Transverse colon (tissue), 4 donors: Measurements from ENCODE around the gene TECPR2. TPM values are rescaled to one million over a fixed set of nuclear protein-coding genes. Genes with fewer than 3 reads are reported as not detected.

Experiments used
- DNase-seq: peaks from one replicate; pipeline ENCODE4 v3.0.0-alpha.2; 2019
- H3K27ac ChIP-seq, 4 donors: fragments of 200-600 bp; sonication (generic); 2 replicates each; pipeline ENCODE4 v1.5.1; 2016 to 2018; ENCODE audit warnings: inconsistent platforms in 4 of 4
- H3K27me3 ChIP-seq: fragments of 200-600 bp; sonication (generic); 2 replicates; pipeline ENCODE4 v1.5.1; 2017; ENCODE audit warnings: inconsistent platforms
- H3K36me3 ChIP-seq, 4 donors: fragments of 200-600 bp; sonication (generic); 2 replicates each; pipeline ENCODE4 v1.5.1; 2017 to 2019; ENCODE audit warnings: inconsistent platforms in 4 of 4
- H3K4me1 ChIP-seq, 4 donors: fragments of 200-600 bp; sonication (generic); 2 replicates each; pipeline ENCODE4 v1.5.1; 2017 to 2020; ENCODE audit warnings: inconsistent platforms in 4 of 4
- H3K4me3 ChIP-seq, 4 donors: fragments of 200-600 bp; sonication (generic); 1 replicate in 1 of 4; 2 replicates in 3 of 4; pipeline versions ENCODE4 v1.5.1 to v1.6.1; 2017 to 2019; ENCODE audit warnings: inconsistent platforms in 4 of 4
- H3K9me3 ChIP-seq, 2 donors: fragments of 200-600 bp; sonication (generic); 2 replicates each; pipeline ENCODE4 v1.5.1; 2017 to 2019; ENCODE audit warnings: inconsistent platforms in 2 of 2
- CTCF ChIP-seq, 5 experiments: fragments of 200-600 bp in 3 of 5; fragments of 450-650 bp in 2 of 5; sonication (generic) in 3 of 5; IDR thresholded peaks; 1 replicate in 2 of 5; 2 replicates in 3 of 5; pipeline ENCODE4 v1.5.1; 2016 to 2017; ENCODE audit warnings: antibody characterized with exemption in 5 of 5, inconsistent platforms in 3 of 5, mild to moderate bottlenecking in 2 of 5, moderate library complexity in 1 of 5
- EP300 ChIP-seq: sonication (generic); formaldehyde crosslinking; IDR thresholded peaks from one replicate; pipeline ENCODE4 v1.6.1; 2017; ENCODE audit warnings: antibody characterized with exemption, low read depth
- POLR2A ChIP-seq: fragments of 450-650 bp; IDR thresholded peaks from one replicate; pipeline ENCODE4 v1.6.1; 2016; ENCODE audit warnings: antibody characterized with exemption, mild to moderate bottlenecking, moderate library complexity
- POLR2AphosphoS5 ChIP-seq, 3 donors: sonication (generic); formaldehyde crosslinking; IDR thresholded peaks; one replicate each; pipeline ENCODE4 v1.6.1; 2016; ENCODE audit warnings: antibody characterized with exemption in 3 of 3
- WGBS, 2 donors: methylation state at CpG; one replicate each; pipeline ENCODE4 v1.1.5; 2018; ENCODE audit warnings: low coverage in 1 of 2; 5-methylcytosine and 5-hydroxymethylcytosine counted together
- in situ Hi-C, 4 donors: fragments of 200-750 bp; cut with MboI; loops; one replicate each; pipeline versions ENCODE4 v1.15.0 to v1.15.1; 2017; ENCODE audit warnings: low sequenced_read_pairs in 3 of 4, low pct_ligation_motif_present in 1 of 4, low pct_unique_long_range_greater_than_20kb in 1 of 4
- intact Hi-C: fragments of 100-400 bp; cut with DNase I; formaldehyde crosslinking; loops from one replicate; pipeline ENCODE4 v1.15.1; 2023; ENCODE audit warnings: low total_unique reads
- total RNA-seq, 4 donors: library from RNA; depleted of rRNA; stranded (reverse); fragments of >200 nt; gene quantifications; one replicate each; pipeline ENCODE4 v1.1.0, GENCODE V29; 2016

The TECPR2 gene
- total RNA-seq, 4 donors from 2014 or later = 12.6 to 47.4 (median 17.9) TPM

GRCh38 chr14:102338724-102339123, 24.0 kb upstream of the TECPR2 start:
- in situ Hi-C loops (no loop called here), intact Hi-C loops (no loop called here)
- 94 to 100% methylated on average over 1 to 9 of the region's 9 CpGs for WGBS, 2 donors
- Histone ChIP-seq H3K36me3 (peaks cover 0 to 43% (median 10%) of the 10 kb centered on the region in 4 donors), H3K4me3 (no peak overlapping the region), H3K4me1 (no peaks in the 10 kb centered on the region), H3K27ac (no peak overlapping the region), H3K9me3 (no peaks in the 10 kb centered on the region), H3K27me3 (no peaks in the 10 kb centered on the region)
- DNase-seq = no peak
- TF ChIP-seq POLR2A (no peak), POLR2AphosphoS5 (IDR thresholded peaks at IDR 0.05) (no peak), CTCF (IDR thresholded peaks at IDR 0.05) (no peak), EP300 (no peak)

GRCh38 chr14:102341566-102341965, 21.2 kb upstream of the TECPR2 start:
- peaks cover 0 to 41% (median 15%) of the 10 kb centered on the region in 4 donors for H3K36me3 ChIP-seq
- WGBS, 2 donors = 93% methylated on average over 7 of the region's 8 CpGs; no CpG with 5 or more reads in 1 of the 2 donors
- in situ Hi-C loops (no loop called here), intact Hi-C loops (loop anchor here (5.0 kb wide), 1 partner anchor 824 kb away; no protein-coding TSS in a partner anchor)
- no peak overlapping the region for H3K4me3 ChIP-seq
- no peaks in the 10 kb centered on the region for H3K27me3 ChIP-seq
- no peak for TF ChIP-seq CTCF (IDR thresholded peaks at IDR 0.05)
- TF ChIP-seq POLR2AphosphoS5 (IDR thresholded peaks at IDR 0.05) = no peak
- no peak for TF ChIP-seq EP300
- TF ChIP-seq POLR2A = no peak
- H3K9me3 ChIP-seq = no peaks in the 10 kb centered on the region
- DNase-seq = no peak
- H3K27ac ChIP-seq = no peak overlapping the region
- no peaks in the 10 kb centered on the region for H3K4me1 ChIP-seq

GRCh38 chr14:102342238-102342637, 20.5 kb upstream of the TECPR2 start:
- Histone ChIP-seq H3K27ac (no peak overlapping the region), H3K36me3 (peaks cover 0 to 37% (median 18%) of the 10 kb centered on the region in 4 donors), H3K27me3 (no peaks in the 10 kb centered on the region), H3K4me1 (no peaks in the 10 kb centered on the region), H3K9me3 (no peaks in the 10 kb centered on the region), H3K4me3 (no peak overlapping the region)
- 89 to 90% methylated on average over 5 of the region's 5 CpGs for WGBS, 2 donors
- in situ Hi-C loops = no loop called here
- DNase-seq = no peak
- no peak for TF ChIP-seq EP300
- TF ChIP-seq CTCF (IDR thresholded peaks at IDR 0.05) = no peak
- no peak for TF ChIP-seq POLR2AphosphoS5 (IDR thresholded peaks at IDR 0.05)
- TF ChIP-seq POLR2A = no peak
- intact Hi-C loops = loop anchor here (5.0 kb wide), 1 partner anchor 825 kb away; no protein-coding TSS in a partner anchor

- Histone ChIP-seq H3K36me3 (peaks cover 0 to 48% (median 17%) of the 10 kb centered on the region in 4 donors), H3K4me3 (no peak overlapping the region), H3K9me3 (no peaks in the 10 kb centered on the region), H3K4me1 (no peaks in the 10 kb centered on the region), H3K27ac (no peak overlapping the region), H3K27me3 (no peaks in the 10 kb centered on the region)
- WGBS, 2 donors = 17 to 92% methylated on average over 1 to 7 of the region's 7 CpGs
- TF ChIP-seq POLR2A = no peak
- no peak for TF ChIP-seq EP300
- TF ChIP-seq POLR2AphosphoS5 (IDR thresholded peaks at IDR 0.05) = no peak
- TF ChIP-seq CTCF (IDR thresholded peaks at IDR 0.05) = no peak
- in situ Hi-C loops = no loop called here
- no peak for DNase-seq
- intact Hi-C loops = loop anchor here (5.0 kb wide), 1 partner anchor 827 kb away; no protein-coding TSS in a partner anchor
These were observed 18.7 kb upstream of the TECPR2 start for GRCh38 chr14:102344084-102344483.
